NCI-H146 treated with DMSO at 0.1 percent for 48 hours (cell line): ENCODE data around the gene CHURC1.
A peak's percentile ranks its signal among the peaks of the same experiment; 100 is the strongest.

ENCODE experiments used
- DNase-seq: peaks from one replicate; lab custom pipeline; 2025; ENCODE audit not compliant: unreplicated experiment; lab: John Stamatoyannopoulos, UW

CHURC1 gene

DNA sequence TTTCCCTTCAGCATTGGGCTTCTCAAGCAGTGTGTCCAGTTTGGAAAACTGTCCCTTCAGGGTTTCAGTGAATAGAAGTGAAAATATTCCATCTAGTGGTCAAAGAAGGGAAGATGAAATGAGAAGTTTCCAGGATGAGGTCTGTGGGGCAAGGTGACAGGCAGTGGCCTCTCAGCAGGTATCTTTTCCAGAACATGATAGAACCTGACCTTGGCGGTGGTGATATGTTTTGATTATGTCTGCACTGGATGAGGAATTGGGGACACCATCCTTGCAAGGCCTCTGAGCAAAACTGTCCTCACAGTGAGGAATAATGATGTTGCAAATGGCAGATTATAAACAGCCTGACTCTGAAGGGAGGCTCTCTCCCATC, 23.6 kb downstream of the CHURC1 start:
- DNase-seq = peak; percentile 4

GRCh38 chr14:64938972-64939816, 24.9 kb downstream of the CHURC1 start:
- peak; percentile 74 for DNase-seq

DNA sequence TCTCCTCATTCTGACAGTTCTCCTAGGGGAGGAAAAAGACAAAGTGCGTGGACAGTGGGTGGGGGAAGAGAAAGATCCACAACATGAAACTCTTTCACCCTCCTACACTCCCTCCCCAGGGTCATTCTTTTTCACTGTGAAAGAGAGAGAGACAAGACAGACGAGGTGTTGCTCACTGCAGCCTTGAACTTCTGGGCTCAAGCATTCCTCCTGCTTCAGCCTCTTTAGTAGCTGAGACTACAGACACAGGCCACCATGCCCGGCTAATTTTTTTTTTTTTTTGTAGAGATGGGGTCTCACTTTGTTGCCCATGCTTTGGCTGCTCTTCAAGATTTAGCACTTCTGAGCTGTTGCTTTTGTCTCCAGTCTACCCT, 25.5 kb downstream of the CHURC1 start:
- DNase-seq = no peak

GRCh38 chr14:64940336-64940910, 26.2 kb downstream of the CHURC1 start:
- DNase-seq = no peak

GRCh38 chr14:64942531-64943111, 28.4 kb downstream of the CHURC1 start, which contains the start of gene GPX2:
TSS of gene GPX2 (minus strand) at chr14:64942745. CDS start at chr14:64942726, 19 bp downstream.
- peak; percentile 84 for DNase-seq

- no peak for DNase-seq
Measured at GRCh38 chr14:64943556-64943955, 29.3 kb downstream of the CHURC1 start.

GRCh38 chr14:64944041-64944440, 29.8 kb downstream of the CHURC1 start:
- DNase-seq = no peak

DNA sequence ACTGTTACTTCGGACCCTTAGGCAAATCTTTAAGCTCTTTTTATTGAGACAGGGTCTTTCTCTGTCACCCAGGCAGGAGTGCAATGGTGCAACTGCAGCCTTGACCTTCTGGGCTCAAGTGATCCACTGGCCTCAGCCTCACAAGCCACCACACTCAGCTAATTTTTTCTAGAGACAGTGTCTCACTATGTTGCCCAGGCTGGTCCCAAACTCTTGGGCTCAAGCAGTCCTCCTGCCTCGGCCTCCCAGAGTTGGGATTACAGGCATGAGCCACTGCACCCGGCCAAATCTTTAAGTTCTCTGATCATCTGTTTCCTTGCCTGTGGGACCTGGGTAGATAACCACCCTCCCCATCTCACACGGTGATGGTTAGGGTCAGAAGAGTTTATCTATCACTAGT, 30.6 kb downstream of the CHURC1 start:
- DNase-seq = no peak

- no peak for DNase-seq
Measured at GRCh38 chr14:64945431-64946178, 31.4 kb downstream of the CHURC1 start.

- no peak for DNase-seq
Measured at GRCh38 chr14:64946310-64947045, 32.2 kb downstream of the CHURC1 start.

DNA sequence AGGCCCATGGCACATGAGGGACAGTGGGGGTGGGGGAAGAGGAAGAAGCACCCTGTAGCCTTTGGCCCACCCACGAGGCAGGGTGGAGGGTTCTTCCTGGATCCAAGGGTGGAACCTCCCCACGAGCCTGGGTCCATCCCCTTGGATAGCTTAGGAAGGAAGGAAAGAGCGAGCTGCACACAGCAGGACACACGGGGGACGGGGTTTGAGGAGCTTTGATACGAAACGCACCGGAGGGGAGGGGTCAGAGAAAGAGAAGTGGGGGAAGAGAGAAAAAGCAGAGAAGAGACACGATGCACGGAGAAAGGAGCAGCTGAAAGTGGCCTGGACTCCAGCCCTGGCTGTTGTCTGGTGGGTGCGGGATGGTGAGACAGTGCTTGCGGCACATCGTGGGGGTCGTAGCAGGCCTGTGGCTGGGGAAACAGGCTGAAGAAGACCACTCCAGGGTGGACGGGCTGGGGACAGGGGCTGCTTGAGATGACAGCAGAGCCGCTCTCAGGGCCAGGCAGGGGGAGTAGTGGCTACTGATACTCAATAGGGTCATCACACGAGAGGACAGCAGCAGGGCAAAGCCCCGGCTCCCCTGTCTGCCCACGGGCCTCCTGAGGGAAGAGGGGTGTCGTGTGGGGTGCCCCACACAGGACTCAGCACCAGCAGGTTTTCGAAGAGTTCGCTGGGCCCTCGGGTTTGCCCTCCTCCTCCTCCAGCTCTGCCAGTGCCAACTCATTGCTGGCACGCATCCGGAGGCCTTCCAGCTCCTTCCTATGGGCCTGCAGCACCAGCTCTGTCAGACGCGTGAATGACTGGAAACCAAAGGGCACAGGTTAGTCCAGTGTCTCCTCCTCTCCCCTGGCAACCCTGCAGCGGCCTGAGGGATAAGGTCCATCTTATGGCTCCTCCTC, 33.7 kb downstream of the CHURC1 start:
- no peak for DNase-seq

- no peak for DNase-seq
Measured at GRCh38 chr14:64948612-64949210, 34.5 kb downstream of the CHURC1 start.

DNA sequence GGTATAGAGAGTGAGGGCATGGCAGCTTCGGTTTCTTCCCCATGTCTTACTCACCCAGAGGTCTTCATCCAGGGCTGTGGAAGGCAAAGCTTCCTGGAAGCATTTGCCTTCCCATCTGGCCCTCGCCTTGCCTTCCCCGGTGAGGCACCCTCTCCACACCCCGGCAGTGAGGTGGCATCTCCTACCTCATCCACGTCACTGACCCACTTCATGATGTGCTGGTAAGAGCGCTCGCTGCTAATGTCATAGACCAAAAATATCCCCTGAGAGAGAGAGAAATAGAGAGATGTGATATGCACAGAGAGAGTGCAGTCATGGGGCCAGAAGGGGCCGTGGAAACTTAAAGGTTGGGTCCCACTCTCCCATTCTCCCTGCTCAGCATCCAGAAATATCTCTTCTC, 36.6 kb downstream of the CHURC1 start:
- DNase-seq = no peak

DNA sequence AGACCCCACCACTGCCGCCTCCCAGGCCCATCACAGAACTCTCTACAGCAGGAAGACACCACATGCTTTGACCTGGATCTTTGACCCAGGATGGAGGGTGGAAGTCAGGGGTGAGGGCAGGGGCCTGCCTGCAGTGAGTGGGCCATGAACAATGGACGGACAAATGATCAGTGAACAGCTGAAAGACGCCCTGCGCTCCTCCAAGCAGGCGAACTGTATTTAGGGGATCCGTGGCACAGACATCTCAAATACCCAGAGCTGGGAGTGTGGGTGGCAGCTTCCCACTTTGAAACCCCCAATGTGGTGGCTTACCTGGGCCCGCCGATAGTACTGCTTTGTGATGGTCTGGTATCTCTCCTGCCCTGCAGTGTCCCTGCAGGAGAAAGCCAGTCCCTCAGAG, 37.0 kb downstream of the CHURC1 start:
- no peak for DNase-seq

DNA sequence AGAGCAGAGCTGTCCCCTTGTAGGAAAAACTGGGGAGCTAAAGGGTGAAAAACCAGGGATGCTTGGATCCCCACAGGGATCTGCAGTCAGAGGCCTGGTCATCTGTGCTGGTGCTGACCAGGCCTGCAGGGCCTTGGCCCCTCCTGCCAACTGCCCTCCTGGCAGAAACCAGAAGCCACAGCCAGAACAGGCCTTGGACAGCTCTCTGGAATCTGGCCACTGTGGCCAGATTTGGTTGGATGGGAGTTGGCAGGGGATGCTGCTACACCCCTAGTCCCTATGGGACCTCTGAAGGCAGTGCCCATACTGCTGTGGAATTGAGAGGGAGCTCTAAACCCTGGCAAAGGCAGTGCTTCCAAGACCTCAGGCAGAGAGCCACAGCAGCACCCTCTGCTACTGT, 37.5 kb downstream of the CHURC1 start:
- no peak for DNase-seq

DNA sequence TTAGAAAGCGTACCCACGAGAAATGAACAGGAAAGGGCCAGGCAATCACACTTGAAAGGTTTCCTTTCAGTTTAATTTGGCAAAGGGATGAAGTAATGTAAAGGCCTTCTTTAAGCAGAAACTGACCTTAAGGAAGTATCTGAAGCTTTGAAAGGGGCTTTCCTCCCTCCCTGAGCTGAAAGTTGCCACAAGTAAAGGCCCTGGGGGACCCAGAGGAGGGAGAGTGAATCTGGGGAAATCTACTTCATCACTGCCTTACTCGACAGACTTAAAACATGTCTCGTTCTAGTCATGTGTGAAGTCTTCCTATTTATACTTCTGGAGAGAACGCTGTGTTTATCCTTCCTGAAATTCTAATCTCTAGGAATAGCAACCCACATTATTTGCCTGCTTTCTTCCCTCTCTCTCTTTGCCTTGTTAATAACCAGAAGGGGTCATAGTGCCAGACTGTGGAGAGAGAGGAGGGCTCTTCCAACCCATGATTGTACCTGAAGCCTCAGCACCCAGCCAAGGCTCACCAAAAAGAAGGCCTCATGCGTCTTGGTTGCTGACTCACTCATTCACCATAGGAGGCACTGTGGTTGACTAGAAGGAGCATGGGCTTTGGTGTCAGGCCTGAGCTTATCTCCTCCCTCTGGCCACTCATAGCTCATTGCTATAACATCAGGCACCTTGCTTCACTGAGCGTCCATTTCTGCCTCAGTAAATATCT, 38.5 kb downstream of the CHURC1 start:
- DNase-seq = no peak

- DNase-seq = no peak
Measured at GRCh38 chr14:64953310-64953654, 39.0 kb downstream of the CHURC1 start.

GRCh38 chr14:64953661-64954060, 39.4 kb downstream of the CHURC1 start:
- no peak for DNase-seq
